ENCODE data around the gene RACGAP1.

DNA sequence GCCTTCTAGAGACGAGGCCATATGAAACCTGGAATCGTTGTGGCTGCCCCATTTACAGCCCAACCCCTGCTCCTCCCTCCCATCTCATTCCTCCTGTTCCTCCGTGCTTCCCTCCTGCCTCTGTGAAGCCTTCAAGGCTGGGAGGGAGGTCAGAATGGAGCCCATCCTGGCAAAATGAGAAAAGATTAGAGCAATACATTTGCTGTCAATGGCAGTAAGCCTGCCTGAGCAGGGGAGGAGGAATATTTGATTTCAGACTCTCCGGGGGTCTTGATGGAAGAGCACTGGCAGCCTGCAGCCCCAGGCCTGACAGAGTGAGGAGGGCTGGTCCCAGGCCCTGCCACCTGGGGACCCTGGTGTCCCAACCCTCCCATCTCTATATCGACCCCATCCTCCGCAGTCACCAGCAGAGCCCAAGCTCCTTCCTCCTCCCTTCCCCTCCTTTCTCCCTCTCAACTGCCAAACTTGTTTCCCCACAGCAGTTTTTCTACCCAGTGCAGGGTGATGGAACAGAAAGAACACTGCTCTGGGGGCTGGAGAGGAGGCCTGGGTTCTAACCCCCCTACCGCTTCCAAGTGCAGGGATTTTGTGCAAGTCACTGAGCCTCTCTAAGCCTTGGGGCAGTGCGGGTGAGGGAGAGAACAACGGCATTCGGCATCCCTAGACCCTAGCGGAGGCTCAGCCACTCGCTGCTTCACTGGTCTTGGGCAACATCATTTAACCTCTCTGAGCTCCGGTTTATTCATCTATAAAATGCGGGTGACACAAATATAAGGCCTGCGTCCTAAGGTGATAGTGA lies 16.0 kb upstream of the RACGAP1 start:
- TF ChIP-seq, protein P1, sequence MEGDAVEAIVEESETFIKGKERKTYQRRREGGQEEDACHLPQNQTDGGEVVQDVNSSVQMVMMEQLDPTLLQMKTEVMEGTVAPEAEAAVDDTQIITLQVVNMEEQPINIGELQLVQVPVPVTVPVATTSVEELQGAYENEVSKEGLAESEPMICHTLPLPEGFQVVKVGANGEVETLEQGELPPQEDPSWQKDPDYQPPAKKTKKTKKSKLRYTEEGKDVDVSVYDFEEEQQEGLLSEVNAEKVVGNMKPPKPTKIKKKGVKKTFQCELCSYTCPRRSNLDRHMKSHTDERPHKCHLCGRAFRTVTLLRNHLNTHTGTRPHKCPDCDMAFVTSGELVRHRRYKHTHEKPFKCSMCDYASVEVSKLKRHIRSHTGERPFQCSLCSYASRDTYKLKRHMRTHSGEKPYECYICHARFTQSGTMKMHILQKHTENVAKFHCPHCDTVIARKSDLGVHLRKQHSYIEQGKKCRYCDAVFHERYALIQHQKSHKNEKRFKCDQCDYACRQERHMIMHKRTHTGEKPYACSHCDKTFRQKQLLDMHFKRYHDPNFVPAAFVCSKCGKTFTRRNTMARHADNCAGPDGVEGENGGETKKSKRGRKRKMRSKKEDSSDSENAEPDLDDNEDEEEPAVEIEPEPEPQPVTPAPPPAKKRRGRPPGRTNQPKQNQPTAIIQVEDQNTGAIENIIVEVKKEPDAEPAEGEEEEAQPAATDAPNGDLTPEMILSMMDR (conservative IDR thresholded peaks at IDR 0.05; ENCODE audit: low read depth, low read length), result no peak
- TF ChIP-seq EZH2 (IDR thresholded peaks at IDR 0.05; ENCODE audit: low read length, unreplicated experiment), result no peak

Measured in PC-3 (cell line).